Stimulated activated CD4-positive, alpha-beta T cell treated with anti-CD3 and anti-CD28 coated beads, Interleukin-15, amount 100 ng/mL, for 48 hours (primary cell): ENCODE results near the gene SDK2.

Source experiments
- DNase-seq, 2 donors: peaks; one replicate each; pipeline ENCODE4 v3.0.0-alpha.2; 2020; ENCODE audit warnings: low read depth in 2 of 2

Gene SDK2

GRCh38 chr17:73555199-73555960 lies 88.9 kb downstream of the SDK2 start:
- no peak for DNase-seq

- DNase-seq, result no peak
These were observed 89.7 kb downstream of the SDK2 start for GRCh38 chr17:73554498-73554897.

- DNase-seq, result no peak
These were observed 90.9 kb downstream of the SDK2 start for GRCh38 chr17:73553311-73553710.

GRCh38 chr17:73552300-73553048 lies 91.8 kb downstream of the SDK2 start:
- DNase-seq, result no peak

GRCh38 chr17:73551759-73552158 lies 92.5 kb downstream of the SDK2 start:
- DNase-seq, result peak in 1 of 2 donors; percentile 18

- DNase-seq, result no peak
These were observed 93.1 kb downstream of the SDK2 start for GRCh38 chr17:73551144-73551543.

- no peak for DNase-seq
These were observed 93.7 kb downstream of the SDK2 start for GRCh38 chr17:73550556-73550955.

- DNase-seq, result no peak
These were observed 94.3 kb downstream of the SDK2 start for GRCh38 chr17:73549841-73550430.

GRCh38 chr17:73548620-73549311 lies 95.5 kb downstream of the SDK2 start:
- DNase-seq, result no peak

GRCh38 chr17:73547790-73548189 lies 96.5 kb downstream of the SDK2 start:
- no peak for DNase-seq

GRCh38 chr17:73546770-73547536 lies 97.3 kb downstream of the SDK2 start:
- DNase-seq, result peak in 1 of 2 donors; percentile 9

- DNase-seq, result no peak
These were observed 98.1 kb downstream of the SDK2 start for GRCh38 chr17:73546114-73546513.

GRCh38 chr17:73545109-73546032 lies 98.9 kb downstream of the SDK2 start:
- no peak for DNase-seq

- DNase-seq, result no peak
These were observed 99.9 kb downstream of the SDK2 start for GRCh38 chr17:73544333-73544732.

GRCh38 chr17:73542323-73542722 lies 101.9 kb downstream of the SDK2 start:
- DNase-seq, result no peak

GRCh38 chr17:73541561-73541981 lies 102.7 kb downstream of the SDK2 start:
- no peak for DNase-seq

- DNase-seq, result no peak
These were observed 103.1 kb downstream of the SDK2 start for GRCh38 chr17:73541111-73541510.

GRCh38 chr17:73539166-73539565 lies 105.1 kb downstream of the SDK2 start:
- DNase-seq, result no peak

- DNase-seq, result no peak
These were observed 105.8 kb downstream of the SDK2 start for GRCh38 chr17:73538445-73538844.
